ENCODE results near the gene CRKL.
"Not testable (repeated sequence)": the region's sequence is repeated elsewhere in the genome, so short reads cannot be mapped to it uniquely, and the experiment has no call there.

CRKL gene

GRCh38 chr22:20916916-20917810 lies at the start of gene CRKL:
Gene CRKL (plus strand): TSS chr22:20917407. CDS start chr22:20917935, 528 bp downstream.
- DNase-seq = peak; percentile 97

GRCh38 chr22:20868025-20868962 lies 48.9 kb upstream of the CRKL start:
- no peak for DNase-seq

DNA sequence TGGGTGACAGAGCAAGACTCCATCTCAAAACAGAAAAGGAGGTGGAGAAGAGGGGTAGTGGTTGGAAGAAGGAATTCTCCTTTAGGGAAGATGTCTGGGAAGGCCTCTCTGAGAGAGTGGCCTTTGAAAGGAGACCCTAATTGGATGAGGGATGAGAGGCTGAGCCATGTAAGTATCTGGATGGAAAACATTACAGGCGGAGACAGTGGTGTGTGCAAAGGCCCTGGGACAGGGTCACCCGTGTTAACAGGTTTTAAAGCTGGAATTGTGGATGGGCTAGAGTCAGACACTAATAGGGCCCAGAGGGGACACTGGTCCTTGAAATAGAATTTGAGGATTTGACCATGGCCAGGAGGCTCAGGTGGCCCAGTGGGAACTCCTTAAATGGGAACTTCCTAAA lies 48.0 kb upstream of the CRKL start:
- DNase-seq = no peak

- no peak for DNase-seq
These were observed 44.0 kb upstream of the CRKL start for GRCh38 chr22:20873214-20873613.

- no peak for DNase-seq
These were observed 41.9 kb upstream of the CRKL start for GRCh38 chr22:20875296-20875695.

DNA sequence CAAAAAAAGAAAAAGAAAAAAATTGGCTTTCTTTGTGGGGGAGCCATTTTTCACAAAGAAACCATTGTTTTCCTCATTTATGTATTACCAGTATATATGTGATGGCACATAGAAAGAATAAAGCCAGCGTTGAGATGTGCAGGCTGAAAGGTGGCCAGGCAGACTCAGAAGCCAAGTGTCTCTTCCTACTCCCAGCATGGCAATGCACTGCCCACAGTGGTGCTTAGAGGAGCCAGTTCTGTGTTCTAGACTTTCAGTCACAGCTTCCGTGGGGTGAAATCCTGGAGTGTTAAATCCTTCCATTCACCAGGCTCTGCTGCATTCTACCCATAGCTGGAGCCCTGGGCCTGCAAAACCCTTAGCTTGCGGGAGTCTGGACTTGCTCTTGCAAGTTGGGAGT lies 39.5 kb upstream of the CRKL start:
- no peak for DNase-seq

- DNase-seq = no peak
These were observed 36.0 kb upstream of the CRKL start for GRCh38 chr22:20881231-20881630.

DNA sequence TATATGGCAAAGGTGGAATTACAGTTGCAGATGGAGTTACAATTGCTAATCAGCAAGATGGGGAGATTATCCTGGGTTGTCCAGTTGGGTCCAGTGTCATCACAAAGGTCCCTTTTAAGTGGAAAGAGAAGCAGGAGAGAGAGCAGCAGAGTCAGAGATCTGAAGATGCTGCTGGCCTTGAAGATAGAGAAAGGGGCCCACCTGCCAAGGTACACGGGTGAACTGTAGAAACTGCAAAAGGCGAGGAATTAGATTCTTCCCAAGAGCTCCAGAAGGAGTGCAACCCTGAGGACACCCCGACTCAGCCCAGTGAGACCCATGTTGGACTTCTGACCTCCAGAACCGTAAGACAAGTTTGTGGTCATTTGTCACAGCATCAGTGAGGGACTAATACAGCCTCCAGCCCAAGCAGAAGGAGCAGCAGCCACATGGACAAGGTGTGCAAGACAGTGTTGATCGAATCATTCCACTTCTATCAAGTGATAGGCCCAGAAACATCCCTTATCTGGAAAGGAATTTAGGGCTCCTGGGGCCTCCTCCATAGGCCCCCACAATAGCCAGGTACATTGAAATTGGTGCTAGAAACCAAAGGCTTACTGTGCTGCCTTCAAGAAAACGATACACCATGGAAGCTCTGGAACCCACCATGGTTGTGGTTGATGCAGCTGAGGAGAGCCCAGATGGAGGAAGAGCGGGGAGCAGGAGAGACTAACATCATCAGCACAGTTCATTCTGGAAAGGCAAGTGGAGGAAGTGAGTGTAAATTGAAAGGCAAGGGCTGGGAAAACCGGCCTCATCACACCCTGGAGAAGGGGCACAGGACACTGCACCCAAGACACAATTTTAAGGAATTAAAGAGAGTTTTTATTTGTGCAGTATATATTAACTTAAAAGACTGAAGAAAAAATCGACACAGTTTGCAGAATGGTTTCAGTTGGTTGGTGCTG lies 35.1 kb upstream of the CRKL start:
- no peak for DNase-seq

GRCh38 chr22:20882855-20883254 lies 34.4 kb upstream of the CRKL start:
- no peak for DNase-seq

GRCh38 chr22:20884454-20884853 lies 32.8 kb upstream of the CRKL start:
- no peak for DNase-seq

GRCh38 chr22:20885017-20885556 lies 32.1 kb upstream of the CRKL start:
- DNase-seq = no peak

GRCh38 chr22:20885557-20886323 lies 31.5 kb upstream of the CRKL start:
- peak; percentile 77 for DNase-seq

- DNase-seq = no peak
These were observed 29.8 kb upstream of the CRKL start for GRCh38 chr22:20887375-20887774.

DNA sequence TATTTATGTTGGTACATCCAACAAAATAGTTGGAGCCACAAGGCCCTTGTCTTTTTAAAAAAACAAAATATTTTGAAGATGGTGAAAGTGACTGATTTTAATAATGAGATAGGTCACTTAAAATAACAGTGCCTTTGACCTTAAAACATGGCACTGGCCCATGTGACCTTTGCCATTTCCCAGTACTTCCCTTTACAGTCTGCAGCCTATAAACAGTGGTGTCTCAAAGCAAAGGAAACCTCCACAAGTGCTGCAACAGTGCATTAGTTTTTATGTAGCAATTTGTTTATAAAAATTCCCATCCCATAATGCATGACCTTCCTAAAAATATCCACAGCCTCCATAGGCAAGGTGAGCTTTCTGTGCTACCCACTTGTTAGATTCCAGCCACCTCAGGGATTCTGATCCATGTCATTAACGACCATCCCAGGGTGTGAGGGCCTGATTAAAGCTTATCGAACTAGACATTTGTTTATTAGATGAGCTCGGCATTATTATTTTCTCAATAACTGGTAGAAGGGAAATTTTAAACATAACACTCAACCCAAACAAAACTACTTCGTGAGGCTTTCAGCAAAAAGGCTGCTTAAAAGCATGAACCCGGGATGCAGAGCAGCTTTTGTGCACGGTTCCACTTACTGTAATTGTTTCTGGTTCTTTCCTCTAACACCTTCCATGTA lies 28.0 kb upstream of the CRKL start:
- no peak for DNase-seq

GRCh38 chr22:20889904-20890540 lies 27.2 kb upstream of the CRKL start:
- no peak for DNase-seq

DNA sequence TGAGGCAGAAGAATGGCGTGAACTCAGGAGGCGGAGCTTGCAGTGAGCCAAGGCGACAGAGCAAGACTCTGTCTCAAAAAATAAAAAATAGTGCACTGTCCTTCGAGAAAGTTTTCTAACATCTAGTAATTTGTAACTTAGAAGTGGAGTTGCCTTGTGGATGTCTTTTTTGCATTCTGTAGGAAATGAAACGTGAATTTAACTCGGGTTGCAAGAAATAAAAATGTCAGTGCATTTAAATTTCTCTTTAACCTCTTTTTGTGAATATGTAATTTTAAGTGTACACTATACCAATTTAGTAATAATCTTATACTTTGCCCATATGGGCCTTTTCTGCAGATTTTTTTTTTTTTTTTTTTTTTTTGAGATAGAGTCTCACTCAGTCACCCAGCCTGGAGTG lies 26.2 kb upstream of the CRKL start:
- DNase-seq = no peak

- DNase-seq = not testable (repeated sequence)
These were observed 19.5 kb upstream of the CRKL start for GRCh38 chr22:20897737-20898136.

DNA sequence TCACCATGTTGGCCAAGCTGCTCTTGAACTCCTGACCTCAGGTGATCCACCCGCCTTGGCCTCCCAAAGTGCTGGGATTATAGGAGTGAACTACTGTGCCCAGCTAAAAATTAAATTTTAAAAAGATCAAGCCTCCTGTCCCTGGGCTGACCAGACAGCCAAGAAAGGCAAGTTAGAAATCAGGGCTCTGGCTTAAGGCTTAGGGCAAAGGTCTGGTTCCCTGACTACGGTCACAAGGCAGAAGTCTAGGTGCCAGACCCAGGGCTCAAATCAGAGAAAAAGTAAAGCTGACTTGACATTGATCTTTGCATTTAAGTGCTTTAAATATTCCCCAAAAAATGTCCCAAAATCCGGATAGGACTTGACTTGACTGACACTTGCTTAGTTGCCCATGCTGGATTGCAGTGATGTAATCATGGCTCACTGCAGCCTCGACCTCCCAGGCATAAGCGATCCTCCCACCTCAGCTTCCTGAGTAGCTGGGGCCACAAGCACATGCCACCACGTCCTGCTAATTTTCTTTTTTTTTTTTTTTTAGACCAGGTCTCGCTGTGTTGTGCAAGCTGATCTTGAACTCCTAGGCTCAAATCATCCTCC lies 17.3 kb upstream of the CRKL start:
- DNase-seq = no peak

DNA sequence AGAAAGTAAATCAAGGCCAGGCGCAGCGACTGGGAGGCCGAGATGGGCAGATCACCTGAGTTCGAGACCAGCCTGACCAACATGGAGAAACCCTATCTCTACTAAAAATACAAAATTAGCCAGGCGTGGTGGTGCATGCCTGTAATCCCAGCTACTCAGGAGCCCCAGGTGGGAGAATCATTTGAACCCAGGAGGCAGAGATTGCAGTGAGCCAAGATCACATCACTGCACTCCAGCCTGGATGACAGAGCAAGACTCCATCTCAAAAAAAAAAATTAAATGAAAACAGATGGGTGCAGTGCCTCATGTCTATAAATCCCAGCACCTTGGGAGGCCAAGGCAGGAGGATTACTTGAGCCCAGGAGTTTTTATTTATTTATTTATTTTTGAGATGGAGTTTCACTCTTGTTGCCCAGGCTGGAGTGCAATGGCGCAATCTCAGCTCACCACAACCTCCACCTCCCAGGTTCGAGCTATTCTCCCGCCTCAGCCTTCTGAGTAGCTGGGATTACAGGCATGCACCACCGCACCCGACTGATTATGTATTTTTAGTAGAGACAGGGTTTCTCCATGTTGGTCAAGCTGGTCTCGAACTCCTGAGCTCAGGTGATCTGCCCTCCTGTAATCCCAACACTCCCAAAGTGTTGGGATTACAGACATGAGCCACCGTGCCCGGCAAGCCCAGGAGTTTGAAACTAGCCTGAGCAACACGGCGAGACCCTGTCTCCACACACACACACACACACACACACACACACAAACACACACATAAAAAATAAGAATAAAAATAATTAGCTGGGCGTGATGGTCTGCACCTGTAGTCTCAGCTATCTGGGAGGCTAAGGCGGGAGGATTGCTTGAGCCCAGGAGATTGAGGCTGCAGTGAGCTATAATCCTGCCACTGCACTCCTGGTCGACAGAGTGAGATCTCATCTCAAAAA lies 15.8 kb upstream of the CRKL start:
- DNase-seq = not testable (repeated sequence)
